Uterus (tissue), 4 donors: ENCODE data around the gene LBH. TPM values are rescaled to one million over a fixed set of nuclear protein-coding genes. Genes with fewer than 3 reads are reported as not detected.

Source experiments
- DNase-seq, 2 donors: peaks; one replicate each; pipeline ENCODE4 v3.0.0-alpha.2; 2019 to 2020
- H3K27ac ChIP-seq, 2 donors: fragments of 200-600 bp; sonication (generic); 1 replicate in 1 of 2; 2 replicates in 1 of 2; pipeline ENCODE4 v1.5.1; 2016 to 2018
- H3K27me3 ChIP-seq, 2 donors: fragments of 200-600 bp; sonication (generic); one replicate each; pipeline ENCODE4 v1.5.1; 2018 to 2019; ENCODE audit warnings: control low read depth in 1 of 2
- H3K36me3 ChIP-seq, 2 donors: fragments of 200-600 bp; sonication (generic); one replicate each; pipeline ENCODE4 v1.5.1; 2019; ENCODE audit warnings: control low read depth in 1 of 2
- H3K4me1 ChIP-seq, 2 donors: fragments of 200-600 bp; sonication (generic); one replicate each; pipeline ENCODE4 v1.5.1; 2018 to 2019; ENCODE audit warnings: control low read depth in 1 of 2
- H3K4me3 ChIP-seq, 2 donors: fragments of 200-600 bp; sonication (generic); 1 replicate in 1 of 2; 2 replicates in 1 of 2; pipeline ENCODE4 v1.5.1; 2018 to 2019; ENCODE audit warnings: mild to moderate bottlenecking in 1 of 2
- H3K9me3 ChIP-seq, 2 donors: fragments of 200-600 bp; sonication (generic); one replicate each; pipeline ENCODE4 v1.5.1; 2019; ENCODE audit warnings: control low read depth in 1 of 2
- POLR2A ChIP-seq, 2 donors: fragments of 450-650 bp; IDR thresholded peaks; one replicate each; pipeline ENCODE4 v1.6.1; 2016; ENCODE audit warnings: antibody characterized with exemption in 2 of 2, mild to moderate bottlenecking in 1 of 2, moderate library complexity in 1 of 2
- intact Hi-C: fragments of 100-400 bp; cut with DNase I; formaldehyde crosslinking; loops from one replicate; pipeline ENCODE4 v1.15.1; 2023; ENCODE audit warnings: low total_unique reads
- total RNA-seq, 4 donors: library from RNA; depleted of rRNA in 3 of 4; stranded (reverse); fragments of >200 nt in 3 of 4; gene quantifications; one replicate each; pipeline versions ENCODE4 v1.1.0 to v1.2.4, GENCODE V29; 2014 to 2023
- TF ChIP-seq, protein P1 (sequence below), 4 experiments: fragments of 200-600 bp in 2 of 4; fragments of 450-650 bp in 2 of 4; sonication (generic) in 2 of 4; IDR thresholded peaks; one replicate each; pipeline ENCODE4 v1.5.1; 2016 to 2019; ENCODE audit warnings: antibody characterized with exemption in 4 of 4, mild to moderate bottlenecking in 2 of 4, moderate library complexity in 1 of 4
- donor health status: DM: yes; HTN: yes; CAD: no.

LBH gene
- total RNA-seq, 4 donors from 2014 or later: 30.7 to 94.3 (median 64.5) TPM

- Histone ChIP-seq H3K4me3 (no peak overlapping the region), H3K4me1 (peaks cover 0 to 4% of the 10 kb centered on the region in 2 donors), H3K36me3 (no peaks in the 10 kb centered on the region), H3K27ac (no peak overlapping the region), H3K27me3 (no peaks in the 10 kb centered on the region), H3K9me3 (no peaks in the 10 kb centered on the region)
- DNase-seq: no peak
- intact Hi-C loops: loop anchor here (5.0 kb wide), 1 partner anchor 502 kb away; no protein-coding TSS in a partner anchor
- no peak for TF ChIP-seq POLR2A (IDR thresholded peaks at IDR 0.05)
- TF ChIP-seq, protein P1, sequence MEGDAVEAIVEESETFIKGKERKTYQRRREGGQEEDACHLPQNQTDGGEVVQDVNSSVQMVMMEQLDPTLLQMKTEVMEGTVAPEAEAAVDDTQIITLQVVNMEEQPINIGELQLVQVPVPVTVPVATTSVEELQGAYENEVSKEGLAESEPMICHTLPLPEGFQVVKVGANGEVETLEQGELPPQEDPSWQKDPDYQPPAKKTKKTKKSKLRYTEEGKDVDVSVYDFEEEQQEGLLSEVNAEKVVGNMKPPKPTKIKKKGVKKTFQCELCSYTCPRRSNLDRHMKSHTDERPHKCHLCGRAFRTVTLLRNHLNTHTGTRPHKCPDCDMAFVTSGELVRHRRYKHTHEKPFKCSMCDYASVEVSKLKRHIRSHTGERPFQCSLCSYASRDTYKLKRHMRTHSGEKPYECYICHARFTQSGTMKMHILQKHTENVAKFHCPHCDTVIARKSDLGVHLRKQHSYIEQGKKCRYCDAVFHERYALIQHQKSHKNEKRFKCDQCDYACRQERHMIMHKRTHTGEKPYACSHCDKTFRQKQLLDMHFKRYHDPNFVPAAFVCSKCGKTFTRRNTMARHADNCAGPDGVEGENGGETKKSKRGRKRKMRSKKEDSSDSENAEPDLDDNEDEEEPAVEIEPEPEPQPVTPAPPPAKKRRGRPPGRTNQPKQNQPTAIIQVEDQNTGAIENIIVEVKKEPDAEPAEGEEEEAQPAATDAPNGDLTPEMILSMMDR (IDR thresholded peaks at IDR 0.05): no peak
Measured at GRCh38 chr2:30205456-30205855, 25.9 kb upstream of the LBH start.

- Histone ChIP-seq H3K4me1 (peaks cover 0 to 4% of the 10 kb centered on the region in 2 donors), H3K4me3 (no peak overlapping the region), H3K9me3 (no peaks in the 10 kb centered on the region), H3K27ac (no peak overlapping the region), H3K27me3 (no peaks in the 10 kb centered on the region), H3K36me3 (no peaks in the 10 kb centered on the region)
- DNase-seq: no peak
- intact Hi-C loops: loop anchor here (5.0 kb wide), 1 partner anchor 501 kb away; no protein-coding TSS in a partner anchor
- TF ChIP-seq POLR2A (IDR thresholded peaks at IDR 0.05): no peak
- TF ChIP-seq, protein P1 (IDR thresholded peaks at IDR 0.05): no peak
Measured at GRCh38 chr2:30206461-30207430, 24.6 kb upstream of the LBH start.

DNA sequence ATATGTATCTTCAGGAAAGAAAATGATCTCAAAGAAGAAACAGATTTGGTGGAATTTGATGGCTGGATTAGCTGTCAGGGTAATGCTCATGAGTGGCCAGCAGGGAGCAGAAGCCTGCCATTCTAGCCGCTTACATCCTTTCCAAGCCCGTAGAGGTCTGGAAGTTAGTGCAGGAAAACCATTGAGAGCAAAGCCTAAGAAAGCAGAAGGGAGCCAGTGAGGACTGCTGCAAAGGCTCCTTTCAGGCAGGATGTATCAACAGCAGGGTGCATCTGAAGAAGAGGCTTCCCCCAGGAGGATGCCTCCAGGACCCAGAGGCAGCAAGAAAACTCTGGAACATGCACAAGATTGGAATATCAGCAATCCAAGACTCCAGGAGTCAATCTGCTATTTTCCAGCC lies 22.9 kb upstream of the LBH start:
- no peaks in the 10 kb centered on the region for H3K36me3 ChIP-seq
- H3K4me1 ChIP-seq: no peaks in the 10 kb centered on the region
- no peaks in the 10 kb centered on the region for H3K9me3 ChIP-seq
- no peaks in the 10 kb centered on the region for H3K27me3 ChIP-seq
- TF ChIP-seq POLR2A (IDR thresholded peaks at IDR 0.05): no peak
- TF ChIP-seq, protein P1 (IDR thresholded peaks at IDR 0.05): peak; percentile 91 to 95 (median 94)
- peak; percentile 71 to 75 for DNase-seq
- intact Hi-C loops: loop anchor here (5.0 kb wide), 1 partner anchor 499 kb away; no protein-coding TSS in a partner anchor
- H3K27ac ChIP-seq: no peak overlapping the region
- no peak overlapping the region for H3K4me3 ChIP-seq

DNA sequence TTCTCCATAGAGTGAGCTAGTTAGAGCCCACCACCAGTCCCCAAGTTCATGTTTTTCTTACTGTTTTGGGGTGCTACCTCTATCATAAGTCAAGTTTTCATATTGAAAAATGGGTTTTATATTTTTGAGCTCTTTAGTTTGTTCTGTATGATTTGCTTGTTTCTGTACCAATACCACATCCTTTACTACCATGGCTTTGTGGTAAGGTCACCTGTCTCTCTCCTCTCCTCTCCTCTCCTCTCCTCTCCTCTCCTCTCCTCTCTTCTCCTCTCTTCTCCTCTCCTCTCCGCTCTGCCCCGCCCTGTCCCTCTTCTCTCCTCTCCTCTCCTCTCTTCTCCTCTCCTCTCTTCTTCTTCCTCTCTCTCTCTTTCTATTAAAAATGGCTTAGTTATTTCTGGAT lies 22.1 kb upstream of the LBH start:
- TF ChIP-seq POLR2A (IDR thresholded peaks at IDR 0.05): no peak
- TF ChIP-seq, protein P1 (IDR thresholded peaks at IDR 0.05): no peak
- intact Hi-C loops: loop anchor here (5.0 kb wide), 1 partner anchor 498 kb away; no protein-coding TSS in a partner anchor
- H3K27me3 ChIP-seq: no peaks in the 10 kb centered on the region
- DNase-seq: no peak
- no peaks in the 10 kb centered on the region for H3K36me3 ChIP-seq
- H3K27ac ChIP-seq: no peak overlapping the region
- H3K4me3 ChIP-seq: no peak overlapping the region
- H3K4me1 ChIP-seq: no peaks in the 10 kb centered on the region
- H3K9me3 ChIP-seq: no peaks in the 10 kb centered on the region

DNA sequence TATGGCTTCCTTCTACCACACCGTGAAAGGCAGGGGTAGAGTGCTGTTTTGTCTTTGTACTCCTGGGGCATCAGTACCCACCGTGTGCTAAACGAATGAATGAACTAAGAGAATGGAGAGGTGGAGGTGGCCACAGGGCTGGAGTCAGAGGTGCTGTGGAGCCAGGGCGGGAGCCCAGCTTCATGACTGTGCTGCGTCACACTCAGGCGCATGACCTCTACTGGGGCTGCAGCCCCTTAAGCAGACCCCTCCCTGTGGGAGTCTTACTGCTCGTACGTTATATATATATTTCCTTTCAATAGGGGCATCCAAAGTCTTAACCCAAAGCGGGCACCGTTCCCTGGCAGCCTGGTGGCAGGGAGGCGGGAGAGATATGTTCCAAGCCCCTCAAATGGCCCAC lies 18.0 kb upstream of the LBH start:
- H3K27ac ChIP-seq: no peak overlapping the region
- no peaks in the 10 kb centered on the region for H3K9me3 ChIP-seq
- no peaks in the 10 kb centered on the region for H3K27me3 ChIP-seq
- H3K4me3 ChIP-seq: no peak overlapping the region
- TF ChIP-seq, protein P1 (IDR thresholded peaks at IDR 0.05): no peak
- no peak for TF ChIP-seq POLR2A (IDR thresholded peaks at IDR 0.05)
- H3K36me3 ChIP-seq: no peaks in the 10 kb centered on the region
- no peaks in the 10 kb centered on the region for H3K4me1 ChIP-seq
- intact Hi-C loops: no loop called here
- no peak for DNase-seq
